ENCODE measurements around the gene CHSY3.

- no peak for TF ChIP-seq POLR2A (IDR thresholded peaks at IDR 0.05)
- TF ChIP-seq, protein P1, sequence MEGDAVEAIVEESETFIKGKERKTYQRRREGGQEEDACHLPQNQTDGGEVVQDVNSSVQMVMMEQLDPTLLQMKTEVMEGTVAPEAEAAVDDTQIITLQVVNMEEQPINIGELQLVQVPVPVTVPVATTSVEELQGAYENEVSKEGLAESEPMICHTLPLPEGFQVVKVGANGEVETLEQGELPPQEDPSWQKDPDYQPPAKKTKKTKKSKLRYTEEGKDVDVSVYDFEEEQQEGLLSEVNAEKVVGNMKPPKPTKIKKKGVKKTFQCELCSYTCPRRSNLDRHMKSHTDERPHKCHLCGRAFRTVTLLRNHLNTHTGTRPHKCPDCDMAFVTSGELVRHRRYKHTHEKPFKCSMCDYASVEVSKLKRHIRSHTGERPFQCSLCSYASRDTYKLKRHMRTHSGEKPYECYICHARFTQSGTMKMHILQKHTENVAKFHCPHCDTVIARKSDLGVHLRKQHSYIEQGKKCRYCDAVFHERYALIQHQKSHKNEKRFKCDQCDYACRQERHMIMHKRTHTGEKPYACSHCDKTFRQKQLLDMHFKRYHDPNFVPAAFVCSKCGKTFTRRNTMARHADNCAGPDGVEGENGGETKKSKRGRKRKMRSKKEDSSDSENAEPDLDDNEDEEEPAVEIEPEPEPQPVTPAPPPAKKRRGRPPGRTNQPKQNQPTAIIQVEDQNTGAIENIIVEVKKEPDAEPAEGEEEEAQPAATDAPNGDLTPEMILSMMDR (IDR thresholded peaks at IDR 0.05) = no peak
Measured at GRCh38 chr5:130115686-130116085, 211.4 kb downstream of the CHSY3 start.
